GM10847 (cell line): Measurements from ENCODE around the gene RBP5.

Experiments
- POLR2A ChIP-seq: IDR thresholded peaks from 2 replicates; pipeline ENCODE4 v1.6.1; 2011; ENCODE audit not compliant: insufficient read length; ENCODE audit errors: extremely low read depth

RBP5 gene

GRCh38 chr12:7152818-7153217, 24.1 kb upstream of the RBP5 start:
- TF ChIP-seq POLR2A: no peak

- no peak for TF ChIP-seq POLR2A
Measured at GRCh38 chr12:7151532-7151931, 22.8 kb upstream of the RBP5 start.

- no peak for TF ChIP-seq POLR2A
Measured at GRCh38 chr12:7150841-7151240, 22.2 kb upstream of the RBP5 start.

- no peak for TF ChIP-seq POLR2A
Measured at GRCh38 chr12:7150356-7150755, 21.7 kb upstream of the RBP5 start.

- no peak for TF ChIP-seq POLR2A
Measured at GRCh38 chr12:7146906-7147305, 18.2 kb upstream of the RBP5 start.

- TF ChIP-seq POLR2A: no peak
Measured at GRCh38 chr12:7146228-7146627, 17.5 kb upstream of the RBP5 start.

GRCh38 chr12:7145671-7146070, 17.0 kb upstream of the RBP5 start:
- TF ChIP-seq POLR2A: no peak

- no peak for TF ChIP-seq POLR2A
Measured at GRCh38 chr12:7144414-7145120, 15.9 kb upstream of the RBP5 start.

- no peak for TF ChIP-seq POLR2A
Measured at GRCh38 chr12:7143564-7143963, 14.9 kb upstream of the RBP5 start.

- no peak for TF ChIP-seq POLR2A
Measured at GRCh38 chr12:7142809-7143465, 14.2 kb upstream of the RBP5 start.

GRCh38 chr12:7142056-7142644, 13.5 kb upstream of the RBP5 start:
- TF ChIP-seq POLR2A: no peak

GRCh38 chr12:7141351-7142005, 12.8 kb upstream of the RBP5 start:
- TF ChIP-seq POLR2A: no peak

GRCh38 chr12:7139200-7139599, 10.5 kb upstream of the RBP5 start:
- no peak for TF ChIP-seq POLR2A

- no peak for TF ChIP-seq POLR2A
Measured at GRCh38 chr12:7137908-7138307, 9.2 kb upstream of the RBP5 start.

- TF ChIP-seq POLR2A: no peak
Measured at GRCh38 chr12:7136676-7137075, 8.0 kb upstream of the RBP5 start.

GRCh38 chr12:7136071-7136470, 7.4 kb upstream of the RBP5 start:
- no peak for TF ChIP-seq POLR2A
